Neural crest cell (in vitro differentiated cells): ENCODE data around the gene ZFAND2B. TPM values are rescaled to one million over a fixed set of nuclear protein-coding genes. Genes with fewer than 3 reads are reported as not detected.

ENCODE experiments used
- DNase-seq: peaks from one replicate; pipeline ENCODE4 v3.0.0; 2021; ENCODE audit warnings: low read depth, mixed read lengths, low spot score
- H3K27ac Mint-ChIP-seq: one replicate; pipeline ENCODE4 v1.8.0; 2021; ENCODE audit warnings: mild to moderate bottlenecking, mixed read lengths; ENCODE audit not compliant: unreplicated experiment
- H3K27me3 Mint-ChIP-seq: 2 replicates; pipeline ENCODE4 v1.8.0; 2021; ENCODE audit warnings: low read depth, mild to moderate bottlenecking, mixed read lengths
- H3K36me3 Mint-ChIP-seq: 2 replicates; pipeline ENCODE4 v1.8.0; 2021; ENCODE audit warnings: low read depth, mild to moderate bottlenecking, mixed read lengths
- H3K4me1 Mint-ChIP-seq: 2 replicates; pipeline ENCODE4 v1.8.0; 2021; ENCODE audit warnings: mixed read lengths
- H3K4me3 Mint-ChIP-seq: one replicate; pipeline ENCODE4 v1.8.0; 2021; ENCODE audit warnings: mild to moderate bottlenecking, mixed read lengths
- H3K9me3 Mint-ChIP-seq: 2 replicates; pipeline ENCODE4 v1.8.0; 2021; ENCODE audit warnings: mixed read lengths
- total RNA-seq: library from RNA; stranded (reverse); gene quantifications from 2 replicates; pipeline ENCODE4 v1.2.1, GENCODE V29; 2021
- TF ChIP-seq, protein P1 (sequence below): fragments of 200-600 bp; sonication (generic); conservative IDR thresholded peaks from 2 replicates; pipeline ENCODE4 v1.5.0; 2021; ENCODE audit warnings: antibody characterized with exemption, mild to moderate bottlenecking

The ZFAND2B gene
- total RNA-seq, 1 donor from 2014 or later: 30.1 TPM

DNA sequence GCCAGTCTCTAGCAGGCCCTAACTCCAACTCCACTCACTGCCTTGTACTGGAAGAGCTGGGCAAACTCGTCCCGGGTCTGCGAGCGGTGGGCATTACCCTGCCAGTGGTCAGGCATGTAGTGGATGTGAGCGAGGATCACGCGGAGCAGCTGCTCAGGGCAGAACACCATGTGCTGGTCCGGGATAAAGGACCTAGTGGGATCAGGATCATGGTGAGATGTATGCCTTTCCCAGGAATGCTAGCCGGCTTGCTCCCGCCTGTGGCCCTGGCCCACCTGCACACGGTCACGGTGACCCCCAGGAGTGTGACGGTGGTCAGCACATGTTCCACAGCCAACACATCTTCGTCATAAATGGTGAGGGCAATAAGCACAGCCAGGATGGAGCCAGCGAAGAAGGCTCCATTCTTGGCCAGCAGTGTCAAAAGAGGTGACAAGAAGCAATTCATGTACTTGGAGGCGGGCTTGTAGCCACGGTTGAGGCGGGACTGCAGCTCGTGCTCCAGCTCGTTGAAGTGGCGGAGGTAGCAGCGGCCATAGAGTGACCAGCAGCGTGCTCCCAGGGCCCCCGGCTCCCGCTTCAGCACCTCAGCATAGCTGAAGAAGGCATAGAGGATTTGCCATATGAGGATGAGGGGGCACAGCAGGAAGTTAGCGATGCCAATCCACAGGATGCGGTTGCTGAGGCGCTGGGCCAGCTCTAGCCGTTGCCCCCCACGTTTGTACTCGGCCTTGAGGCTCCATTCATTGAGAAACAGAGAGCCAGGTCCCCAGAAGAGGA is 17.4 kb downstream of the ZFAND2B start:
- no peak overlapping the region for H3K27ac Mint-ChIP-seq
- no peaks in the 10 kb centered on the region for H3K27me3 Mint-ChIP-seq
- TF ChIP-seq, protein P1, sequence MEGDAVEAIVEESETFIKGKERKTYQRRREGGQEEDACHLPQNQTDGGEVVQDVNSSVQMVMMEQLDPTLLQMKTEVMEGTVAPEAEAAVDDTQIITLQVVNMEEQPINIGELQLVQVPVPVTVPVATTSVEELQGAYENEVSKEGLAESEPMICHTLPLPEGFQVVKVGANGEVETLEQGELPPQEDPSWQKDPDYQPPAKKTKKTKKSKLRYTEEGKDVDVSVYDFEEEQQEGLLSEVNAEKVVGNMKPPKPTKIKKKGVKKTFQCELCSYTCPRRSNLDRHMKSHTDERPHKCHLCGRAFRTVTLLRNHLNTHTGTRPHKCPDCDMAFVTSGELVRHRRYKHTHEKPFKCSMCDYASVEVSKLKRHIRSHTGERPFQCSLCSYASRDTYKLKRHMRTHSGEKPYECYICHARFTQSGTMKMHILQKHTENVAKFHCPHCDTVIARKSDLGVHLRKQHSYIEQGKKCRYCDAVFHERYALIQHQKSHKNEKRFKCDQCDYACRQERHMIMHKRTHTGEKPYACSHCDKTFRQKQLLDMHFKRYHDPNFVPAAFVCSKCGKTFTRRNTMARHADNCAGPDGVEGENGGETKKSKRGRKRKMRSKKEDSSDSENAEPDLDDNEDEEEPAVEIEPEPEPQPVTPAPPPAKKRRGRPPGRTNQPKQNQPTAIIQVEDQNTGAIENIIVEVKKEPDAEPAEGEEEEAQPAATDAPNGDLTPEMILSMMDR: no peak
- H3K4me3 Mint-ChIP-seq: peak overlapping the region; percentile 45
- H3K36me3 Mint-ChIP-seq: peaks cover 2% of the 10 kb centered on the region
- DNase-seq: no peak
- no peaks in the 10 kb centered on the region for H3K9me3 Mint-ChIP-seq
- H3K4me1 Mint-ChIP-seq: peaks cover 11% of the 10 kb centered on the region

GRCh38 chr2:219225350-219225749 is 18.8 kb downstream of the ZFAND2B start:
- DNase-seq: no peak
- H3K27ac Mint-ChIP-seq: no peak overlapping the region
- H3K4me1 Mint-ChIP-seq: peaks cover 18% of the 10 kb centered on the region
- peaks cover 2% of the 10 kb centered on the region for H3K36me3 Mint-ChIP-seq
- no peaks in the 10 kb centered on the region for H3K27me3 Mint-ChIP-seq
- TF ChIP-seq, protein P1: no peak
- H3K4me3 Mint-ChIP-seq: peak overlapping the region; percentile 59
- no peaks in the 10 kb centered on the region for H3K9me3 Mint-ChIP-seq

GRCh38 chr2:219228041-219228910 is 21.7 kb downstream of the ZFAND2B start:
- Mint-ChIP-seq H3K9me3 (no peaks in the 10 kb centered on the region), H3K27me3 (no peaks in the 10 kb centered on the region), H3K4me1 (peaks cover 22% of the 10 kb centered on the region), H3K36me3 (peaks cover 2% of the 10 kb centered on the region), H3K27ac (peak overlapping the region; percentile 19), H3K4me3 (peak overlapping the region; percentile 73)
- DNase-seq: no peak
- TF ChIP-seq, protein P1: no peak

- Mint-ChIP-seq H3K27me3 (no peaks in the 10 kb centered on the region), H3K9me3 (no peaks in the 10 kb centered on the region), H3K4me3 (peak overlapping the region; percentile 73), H3K36me3 (no peaks in the 10 kb centered on the region), H3K27ac (peak overlapping the region; percentile 12), H3K4me1 (peaks cover 22% of the 10 kb centered on the region)
- no peak for DNase-seq
- TF ChIP-seq, protein P1: no peak
Measured at GRCh38 chr2:219228911-219229304, 22.3 kb downstream of the ZFAND2B start.

GRCh38 chr2:219229305-219230058 is 22.9 kb downstream of the ZFAND2B start, which contains the start of the genes ANKZF1 and ATG9A:
Gene ANKZF1 (plus strand): TSS chr2:219229806. CDS start chr2:219230258, 452 bp downstream.
Gene ATG9A (minus strand): TSS chr2:219229636. CDS start chr2:219228024, 1,612 bp downstream.
- H3K36me3 Mint-ChIP-seq: no peaks in the 10 kb centered on the region
- DNase-seq: peak; percentile 96
- TF ChIP-seq, protein P1: no peak
- H3K27ac Mint-ChIP-seq: peak within 1 kb of the TSS; percentile 93
- H3K4me1 Mint-ChIP-seq: peaks cover 22% of the 10 kb centered on the region
- H3K9me3 Mint-ChIP-seq: no peaks in the 10 kb centered on the region
- H3K4me3 Mint-ChIP-seq: peak within 1 kb of the TSS; percentile 100
- H3K27me3 Mint-ChIP-seq: no peaks in the 10 kb centered on the region
